GM21367 (cell line): ENCODE data around the gene TXNDC11.

Experiments used
- ATAC-seq: cut with Tn5 transposase; IDR thresholded peaks from one replicate; pipeline ENCODE4 v1.9.1; 2021; ENCODE audit not compliant: unreplicated experiment

The TXNDC11 gene

GRCh38 chr16:11662582-11662981 is 80.1 kb downstream of the TXNDC11 start:
- ATAC-seq: no peak

- no peak for ATAC-seq
These were observed 82.1 kb downstream of the TXNDC11 start for GRCh38 chr16:11660565-11660964.

GRCh38 chr16:11658896-11659708 is 83.6 kb downstream of the TXNDC11 start:
- no peak for ATAC-seq

- ATAC-seq: no peak
These were observed 85.1 kb downstream of the TXNDC11 start for GRCh38 chr16:11657556-11657955.

GRCh38 chr16:11655655-11656054 is 87.0 kb downstream of the TXNDC11 start:
- no peak for ATAC-seq

- no peak for ATAC-seq
These were observed 90.9 kb downstream of the TXNDC11 start for GRCh38 chr16:11651796-11652195.

- no peak for ATAC-seq
These were observed 91.7 kb downstream of the TXNDC11 start for GRCh38 chr16:11650641-11651591.

GRCh38 chr16:11649276-11649675 is 93.4 kb downstream of the TXNDC11 start:
- ATAC-seq: no peak

- no peak for ATAC-seq
These were observed 99.9 kb downstream of the TXNDC11 start for GRCh38 chr16:11642765-11643116.

GRCh38 chr16:11640987-11641817 is 101.5 kb downstream of the TXNDC11 start:
- no peak for ATAC-seq

GRCh38 chr16:11639925-11640899 is 102.4 kb downstream of the TXNDC11 start:
- ATAC-seq: no peak

- ATAC-seq: no peak
These were observed 103.6 kb downstream of the TXNDC11 start for GRCh38 chr16:11639008-11639562.

GRCh38 chr16:11638140-11638539 is 104.5 kb downstream of the TXNDC11 start:
- ATAC-seq: no peak

GRCh38 chr16:11637320-11637719 is 105.3 kb downstream of the TXNDC11 start:
- ATAC-seq: no peak

GRCh38 chr16:11636172-11636721 is 106.4 kb downstream of the TXNDC11 start:
- ATAC-seq: no peak

- ATAC-seq: no peak
These were observed 106.9 kb downstream of the TXNDC11 start for GRCh38 chr16:11635679-11636171.

GRCh38 chr16:11635113-11635652 is 107.5 kb downstream of the TXNDC11 start:
- ATAC-seq: no peak

GRCh38 chr16:11634312-11634711 is 108.3 kb downstream of the TXNDC11 start:
- ATAC-seq: no peak

- ATAC-seq: no peak
These were observed 109.5 kb downstream of the TXNDC11 start for GRCh38 chr16:11633113-11633512.
